ENCODE measurements around the gene LYG1. TPM values are rescaled to one million over a fixed set of nuclear protein-coding genes. Genes with fewer than 3 reads are reported as not detected.
"Not testable (repeated sequence)": the region's sequence is repeated elsewhere in the genome, so short reads cannot be mapped to it uniquely, and the experiment has no call there.

The LYG1 gene
- 0.70 TPM in 1 of 2 replicates, not detected in the other for total RNA-seq

DNA sequence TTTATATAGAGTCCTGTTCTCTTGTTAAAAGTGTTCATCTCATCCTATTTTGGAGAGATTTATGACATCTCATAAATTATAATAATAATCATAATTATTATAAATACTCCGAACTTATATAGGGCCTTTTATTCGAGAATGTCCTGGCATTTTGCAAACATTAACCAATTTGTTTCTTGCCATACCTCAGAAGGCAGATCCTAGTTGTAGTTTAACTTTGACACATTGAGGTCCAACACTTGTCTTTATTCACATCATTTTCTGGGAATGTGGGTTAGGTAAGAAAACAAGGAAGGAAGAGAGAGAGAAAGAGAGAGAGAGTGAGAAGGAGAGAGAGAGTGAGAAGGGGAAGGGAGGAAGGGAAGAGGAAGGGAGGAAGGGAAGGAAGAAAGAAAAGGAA lies at the start of gene LYG1:
LYG1 (minus strand) TSS at position 101 of the 400 bp plus-strand sequence. CDS start 5,527 bp downstream, outside the sequence.
- not testable (repeated sequence) for DNase-seq (ENCODE audit: low read depth)

DNA sequence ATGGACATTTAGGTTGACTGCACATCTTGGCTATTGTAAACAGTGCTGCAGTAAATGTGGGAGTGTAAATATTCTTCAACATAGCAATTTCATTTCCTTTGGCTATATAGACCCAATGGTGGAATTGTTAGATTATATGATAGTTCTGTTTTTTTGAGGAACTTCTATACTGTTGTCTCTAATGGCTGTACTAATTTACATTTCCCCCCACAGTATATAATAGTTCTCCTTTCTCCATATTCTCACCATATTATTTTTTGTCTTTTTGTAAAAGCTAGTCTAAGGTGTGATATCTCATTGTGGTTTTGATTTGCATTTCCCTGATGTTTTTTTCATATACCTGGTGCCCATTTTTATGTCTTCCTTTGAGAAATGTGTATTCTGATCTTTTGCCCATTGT lies 49.2 kb upstream of the LYG1 start:
- DNase-seq (ENCODE audit: low read depth), result no peak

DNA sequence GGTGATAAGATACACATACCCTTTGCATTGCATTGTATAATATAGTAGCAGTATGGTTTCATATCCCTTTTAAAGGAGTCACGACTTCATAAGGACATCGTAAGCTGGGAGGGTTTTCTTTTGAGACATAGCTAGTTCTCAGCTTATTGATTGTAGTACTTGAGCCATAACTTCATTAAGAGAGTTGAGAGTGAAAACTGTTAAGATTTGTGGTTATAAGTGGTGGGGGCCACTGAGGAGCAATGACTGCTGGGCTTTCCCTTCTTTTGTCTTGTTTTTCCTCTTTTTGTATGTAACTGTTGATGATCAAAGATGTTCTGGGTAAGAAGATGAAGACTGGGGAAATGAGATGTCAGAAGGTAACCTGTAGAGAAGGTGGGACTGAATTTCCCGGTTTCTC lies 47.2 kb upstream of the LYG1 start:
- no peak for DNase-seq (ENCODE audit: low read depth)

DNA sequence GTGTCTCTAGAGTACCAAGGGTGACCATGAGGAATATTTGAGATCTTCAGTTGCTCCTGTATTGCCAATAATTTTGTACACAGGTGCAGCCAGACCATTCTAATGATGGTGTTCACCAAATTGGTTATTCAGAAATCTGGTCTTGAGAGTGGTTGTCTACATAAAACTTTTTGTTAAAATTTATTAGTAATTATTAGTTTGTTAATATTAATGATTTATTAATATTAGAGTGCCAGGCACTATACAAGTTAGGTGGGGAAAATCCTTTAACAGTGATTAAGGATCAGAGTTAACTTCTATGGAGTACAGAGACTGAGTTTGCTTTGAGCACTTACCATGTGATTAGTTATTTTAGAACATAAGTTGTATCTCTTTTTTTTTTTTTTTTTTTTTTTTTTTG lies 45.2 kb upstream of the LYG1 start:
- DNase-seq (ENCODE audit: low read depth), result no peak

DNA sequence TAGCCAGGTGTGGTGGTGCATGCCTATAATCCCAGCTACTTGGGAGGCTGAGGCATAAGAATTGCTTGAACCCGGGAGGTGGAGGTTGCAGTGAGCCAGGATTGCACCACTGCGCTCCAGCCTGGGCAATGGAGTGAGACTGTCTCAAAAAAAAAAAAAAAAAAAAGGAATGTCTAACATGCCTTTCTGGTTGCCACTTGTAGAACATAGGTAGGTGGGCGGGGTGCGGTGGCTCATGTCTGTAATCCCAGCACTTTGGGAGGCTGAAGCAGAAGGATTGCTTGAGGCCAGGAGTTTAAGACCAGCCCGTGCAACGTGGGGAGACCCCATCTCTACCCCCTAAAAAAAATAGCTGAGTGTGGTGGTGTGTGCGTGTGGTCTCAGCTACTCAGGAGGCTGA lies 44.4 kb upstream of the LYG1 start:
- DNase-seq (ENCODE audit: low read depth), result not testable (repeated sequence)

DNA sequence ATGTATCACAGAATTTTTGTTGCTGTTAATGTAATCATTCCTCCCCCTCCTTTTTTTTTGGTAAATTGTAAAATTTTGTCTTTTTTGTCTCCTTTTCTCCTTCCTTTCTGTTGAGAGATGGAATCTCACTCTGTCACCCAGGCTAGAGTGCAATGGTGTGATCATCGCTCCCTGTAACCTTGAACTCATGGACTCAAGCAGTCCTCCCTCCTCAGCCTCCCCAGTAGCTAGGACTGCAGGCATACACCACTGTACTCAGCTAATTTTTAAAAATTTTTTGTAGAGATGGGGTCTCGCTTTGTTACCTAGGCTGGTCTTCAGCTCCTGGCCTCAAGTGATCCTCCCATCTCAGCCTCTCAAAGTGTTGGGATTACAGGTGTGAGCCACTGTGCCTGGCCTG lies 41.5 kb upstream of the LYG1 start:
- DNase-seq (ENCODE audit: low read depth), result no peak

DNA sequence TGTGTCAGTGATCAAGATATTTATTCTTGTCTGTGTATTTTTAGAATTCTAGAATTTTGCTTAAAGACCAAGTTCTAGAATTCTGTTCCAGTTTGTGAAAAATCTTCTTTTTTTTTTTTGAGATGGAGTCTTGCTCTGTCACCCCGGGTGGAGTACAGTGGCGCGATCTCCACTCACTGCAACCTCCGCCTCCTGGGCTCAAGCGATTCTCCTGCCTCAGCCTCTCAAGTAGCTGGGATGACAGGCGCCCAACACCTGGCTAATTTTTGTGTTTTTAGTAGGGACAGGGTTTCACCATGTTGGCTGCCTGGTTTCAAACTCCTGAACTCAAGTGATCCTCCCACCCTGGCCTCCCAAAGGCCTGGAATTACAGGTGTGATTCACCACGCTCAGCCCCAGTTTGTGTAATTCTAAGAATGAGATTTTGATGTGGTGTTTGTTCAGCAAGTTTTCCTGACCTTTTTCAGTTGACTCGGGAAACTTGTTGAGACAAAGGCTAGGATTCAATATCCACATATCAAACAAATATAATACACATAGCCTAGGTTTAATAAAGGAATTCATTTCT lies 39.8 kb upstream of the LYG1 start:
- peak; percentile 29 for DNase-seq (ENCODE audit: low read depth)

DNA sequence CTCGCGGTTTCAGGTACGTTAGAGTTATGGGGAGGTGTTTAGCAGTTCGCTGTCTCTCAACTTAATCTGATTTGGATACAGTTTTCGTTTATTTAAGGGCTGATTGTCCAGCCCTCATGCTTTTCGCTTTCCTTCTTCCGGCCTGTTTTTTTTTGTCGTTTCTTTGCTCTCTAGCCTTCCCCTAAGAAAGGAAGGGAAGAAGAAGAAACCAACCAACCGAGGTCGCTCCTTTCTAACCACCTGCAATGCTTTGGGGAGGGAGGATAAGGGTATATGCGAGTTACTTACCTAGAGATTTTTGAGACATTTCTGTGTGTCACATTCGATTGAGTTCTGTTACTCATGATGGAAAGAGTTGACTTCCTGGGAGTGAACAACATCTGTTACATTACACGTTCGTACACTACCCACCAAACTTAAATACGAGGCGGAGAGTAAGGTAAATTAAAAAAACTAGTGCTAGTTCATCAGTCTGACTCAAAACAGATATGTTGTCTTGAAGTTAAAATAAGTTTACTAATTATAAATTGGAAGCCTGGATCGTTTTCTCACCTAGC lies 37.1 kb upstream of the LYG1 start:
- peak; percentile 35 for DNase-seq (ENCODE audit: low read depth)

DNA sequence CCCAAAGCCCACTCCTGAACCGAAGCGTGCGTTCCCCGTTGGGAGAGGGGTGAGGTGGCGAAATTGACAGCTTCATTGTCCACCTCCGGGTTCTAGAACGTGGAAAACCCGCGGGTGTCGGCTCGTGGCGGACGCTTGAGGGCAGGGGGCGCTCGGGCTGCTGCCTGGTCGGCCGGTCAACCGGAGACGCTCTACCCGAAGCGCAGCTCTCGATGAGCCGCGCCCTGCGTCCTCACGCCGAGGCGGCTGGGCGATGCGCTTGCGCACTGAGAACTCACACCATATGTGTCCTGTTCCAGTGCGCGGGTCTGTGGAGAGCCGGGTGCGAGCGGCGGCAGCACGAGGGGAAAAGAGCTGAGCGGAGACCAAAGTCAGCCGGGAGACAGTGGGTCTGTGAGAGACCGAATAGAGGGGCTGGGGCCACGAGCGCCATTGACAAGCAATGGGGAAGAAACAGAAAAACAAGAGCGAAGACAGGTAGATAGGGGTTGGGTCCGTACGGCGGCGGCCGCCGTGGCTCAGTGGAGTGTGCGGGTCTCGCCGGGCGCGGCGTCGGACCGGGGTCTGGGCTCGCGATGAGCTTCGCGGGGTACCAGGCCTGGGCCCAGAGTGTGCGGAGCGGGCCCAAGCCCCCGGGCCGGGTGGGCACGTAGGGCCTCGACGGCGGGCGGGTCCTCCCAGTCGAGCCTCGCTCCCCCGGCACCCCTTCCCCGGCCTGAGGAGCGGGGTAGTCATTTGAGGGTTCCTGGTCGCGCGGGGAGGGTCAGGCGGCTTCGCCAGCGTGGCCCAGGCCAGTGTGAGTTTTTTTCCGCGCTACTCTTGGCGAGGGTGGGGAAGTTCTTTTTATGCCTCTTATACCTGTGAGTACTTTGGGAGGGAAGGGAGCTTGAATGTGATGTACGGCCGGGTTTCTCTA lies 36.4 kb upstream of the LYG1 start, which contains the start of gene EIF5B:
EIF5B (plus strand) TSS at position 277 of the 916 bp plus-strand sequence; CDS start at position 443, 166 bp downstream.
- peak; percentile 90 for DNase-seq (ENCODE audit: low read depth)

DNA sequence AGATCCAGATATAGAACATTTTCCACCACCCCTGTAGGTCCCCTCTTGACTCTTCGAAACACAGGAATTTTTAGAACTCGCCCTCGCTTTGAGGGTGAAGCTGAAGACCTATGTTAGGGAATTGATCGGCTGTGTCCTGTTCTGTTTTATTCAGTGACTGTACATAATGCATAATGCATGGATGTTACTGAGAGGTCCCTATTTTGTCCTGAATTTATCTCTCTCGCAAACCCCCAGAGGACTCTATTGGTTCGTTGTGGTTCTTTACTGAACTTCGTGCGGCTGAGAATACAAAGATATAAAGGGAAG lies 35.8 kb upstream of the LYG1 start:
- no peak for DNase-seq (ENCODE audit: low read depth)

DNA sequence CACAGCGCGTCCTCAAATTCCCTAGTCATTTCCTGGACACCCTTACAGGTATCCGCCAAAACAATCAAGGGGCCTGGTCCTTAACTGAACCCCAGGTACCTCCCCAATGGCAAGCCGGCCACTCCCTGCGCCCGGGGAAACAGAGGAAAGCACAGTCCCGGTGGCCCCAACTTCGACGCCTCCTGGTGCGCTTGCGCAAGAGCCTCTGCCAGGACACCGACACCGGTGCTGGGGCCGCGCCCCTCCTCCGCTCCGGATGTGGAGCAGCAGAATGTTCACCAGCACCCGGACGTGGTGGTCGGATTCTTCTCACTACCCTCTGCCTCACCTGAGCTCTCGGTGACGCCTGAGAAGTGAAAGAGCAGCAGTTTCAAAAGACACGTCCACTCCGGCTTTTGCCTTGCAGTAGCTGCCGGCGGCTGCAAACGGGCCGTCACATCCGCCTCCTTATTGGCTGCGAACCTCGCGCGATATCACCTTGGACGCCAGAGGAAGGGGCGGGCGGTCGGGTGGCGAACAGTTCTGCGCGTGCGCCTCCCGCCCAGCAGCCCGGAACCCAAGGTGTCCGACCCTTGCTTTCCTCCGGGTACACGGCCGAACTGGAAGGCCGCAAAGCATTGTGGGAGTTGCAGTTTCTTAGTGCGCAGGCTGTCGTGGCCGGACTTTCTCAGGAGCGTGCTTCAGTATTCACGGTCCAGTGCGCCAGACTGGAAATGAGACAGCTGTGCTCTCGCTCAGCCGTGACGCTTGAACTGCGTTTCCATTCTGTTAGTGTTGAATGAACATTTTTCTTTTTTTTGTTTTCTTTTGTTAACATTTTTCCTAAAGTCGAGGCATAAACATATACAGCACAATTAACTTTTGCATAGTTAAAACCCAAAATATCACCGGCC lies 35.2 kb upstream of the LYG1 start, which contains the start of gene TXNDC9:
TXNDC9 (minus strand) TSS at position 423 of the 893 bp plus-strand sequence. CDS start 3,123 bp downstream, outside the sequence.
- DNase-seq (ENCODE audit: low read depth), result peak; percentile 99

DNA sequence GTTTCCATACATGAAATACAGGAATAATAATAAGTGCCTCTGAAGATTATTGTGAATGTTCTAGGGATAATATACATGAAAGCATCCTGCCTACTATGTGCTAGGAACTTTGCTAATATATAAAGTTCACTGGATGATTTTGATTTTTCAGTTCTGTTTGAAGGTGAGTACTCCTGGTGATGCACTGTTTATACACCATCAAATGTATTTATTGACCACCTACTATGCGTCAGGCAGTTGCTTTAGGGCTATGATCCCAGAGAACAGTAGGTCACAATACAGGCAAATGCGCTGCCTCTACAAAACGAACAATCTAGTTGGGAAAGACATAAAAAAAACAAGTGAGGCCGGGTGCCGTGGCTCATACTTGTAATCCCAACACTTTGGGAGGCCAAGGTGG lies 24.4 kb upstream of the LYG1 start:
- no peak for DNase-seq (ENCODE audit: low read depth)

DNA sequence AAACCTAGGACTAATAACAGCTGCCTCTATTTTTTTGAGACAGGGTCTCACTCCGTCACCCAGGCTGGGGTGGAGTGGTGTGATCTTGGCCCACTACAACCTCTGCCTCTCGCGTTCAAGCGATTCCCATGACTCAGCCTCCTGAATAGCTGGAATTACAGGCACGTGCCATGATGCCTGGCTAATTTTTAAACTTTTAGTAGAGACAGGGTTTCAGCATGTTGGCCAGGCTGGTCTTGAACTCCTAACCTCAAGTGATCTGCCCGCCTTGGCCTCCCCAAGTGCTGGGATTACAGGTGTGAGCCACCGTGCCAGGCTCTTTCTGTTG lies 16.8 kb upstream of the LYG1 start:
- peak; percentile 54 for DNase-seq (ENCODE audit: low read depth)

DNA sequence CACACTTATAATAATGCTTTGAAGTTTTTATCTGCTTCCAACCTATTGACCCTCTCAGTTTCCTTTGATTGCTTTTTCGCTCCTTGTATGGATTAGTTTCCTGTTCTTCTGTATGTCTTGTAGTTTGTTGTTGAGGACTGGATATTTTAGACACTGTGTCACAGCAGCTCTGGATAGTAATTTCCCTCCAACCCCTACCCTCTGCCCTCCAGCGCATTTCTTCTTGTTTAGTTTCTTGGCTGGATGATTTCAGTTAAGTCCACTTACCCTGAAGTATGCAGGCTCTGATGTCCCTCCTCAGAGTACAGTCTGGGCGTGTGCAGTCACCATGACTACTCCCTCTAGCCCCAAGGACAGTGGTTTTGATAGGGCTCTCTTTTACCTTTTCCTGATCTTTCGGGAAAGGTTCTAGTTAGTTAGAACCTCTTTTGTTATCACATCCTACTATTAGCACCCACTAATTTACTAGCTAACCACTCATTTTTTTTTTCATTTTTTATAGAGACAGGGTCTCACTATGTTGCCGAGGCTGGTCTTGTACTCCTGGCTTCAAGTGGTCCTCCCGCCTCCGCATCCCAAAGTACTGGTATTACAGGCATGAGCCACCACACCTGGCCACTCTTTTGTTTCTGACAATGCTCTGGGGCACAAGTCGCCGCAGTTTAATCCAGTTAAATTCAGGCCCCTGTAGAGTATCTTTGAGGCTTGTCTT lies 16.3 kb upstream of the LYG1 start:
- peak; percentile 65 for DNase-seq (ENCODE audit: low read depth)

DNA sequence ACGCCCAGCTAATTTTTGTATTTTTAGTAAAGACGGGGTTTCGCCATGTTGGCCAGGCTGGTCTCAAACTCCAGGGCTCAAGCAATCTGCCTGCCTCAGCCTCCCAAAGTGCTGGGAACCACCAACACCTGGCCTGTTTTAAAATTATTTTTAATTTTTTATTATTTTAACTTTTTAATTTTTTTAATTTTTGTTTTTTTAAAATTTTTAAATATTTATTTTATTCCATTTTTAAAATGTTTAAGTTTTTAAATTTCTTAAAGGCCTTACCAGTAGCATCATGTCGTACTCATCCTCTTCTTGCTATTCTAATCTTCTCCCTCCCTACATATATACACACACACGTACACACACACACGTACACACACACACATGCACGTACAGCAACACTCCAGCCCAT lies 1.4 kb downstream of the LYG1 start:
- no peak for DNase-seq (ENCODE audit: low read depth)

DNA sequence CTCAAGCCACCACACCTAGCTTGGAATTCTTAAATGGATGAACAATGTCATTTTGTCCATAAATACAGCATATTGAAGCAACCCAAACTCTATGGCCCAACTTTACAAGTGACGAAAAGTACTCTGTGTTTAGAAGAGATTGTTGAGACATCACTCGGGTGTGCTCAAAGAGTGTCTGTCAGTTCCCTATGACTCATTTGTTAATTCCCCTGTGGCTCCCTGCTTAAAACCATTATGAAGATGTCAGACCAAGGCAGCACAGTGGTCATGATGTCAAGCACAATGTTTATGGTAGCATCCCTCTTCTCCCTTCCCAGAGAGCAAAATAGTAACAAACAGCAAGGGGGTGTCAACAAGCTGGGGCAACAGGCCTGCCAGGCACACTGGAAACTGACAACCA lies 3.0 kb downstream of the LYG1 start:
- peak; percentile 36 for DNase-seq (ENCODE audit: low read depth)

DNA sequence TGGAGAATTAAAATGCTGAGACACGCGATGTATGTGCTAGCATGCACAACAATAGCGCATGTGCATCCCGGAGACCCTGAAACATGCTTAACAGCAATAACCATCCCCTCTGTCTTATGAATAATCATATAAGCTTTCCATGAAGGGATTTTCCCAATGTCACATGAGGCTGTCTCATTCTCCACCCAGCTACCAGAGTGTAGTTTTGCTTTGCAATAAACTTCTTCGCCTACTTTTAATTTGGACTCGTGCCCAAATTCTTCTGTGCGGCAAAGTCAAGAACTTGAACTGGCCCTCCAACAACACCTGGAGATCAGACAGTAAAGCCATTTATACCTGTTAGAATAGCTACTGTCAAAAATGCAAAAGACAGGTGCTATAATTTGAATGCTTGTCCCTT lies 15.5 kb downstream of the LYG1 start:
- DNase-seq (ENCODE audit: low read depth), result peak; percentile 74

DNA sequence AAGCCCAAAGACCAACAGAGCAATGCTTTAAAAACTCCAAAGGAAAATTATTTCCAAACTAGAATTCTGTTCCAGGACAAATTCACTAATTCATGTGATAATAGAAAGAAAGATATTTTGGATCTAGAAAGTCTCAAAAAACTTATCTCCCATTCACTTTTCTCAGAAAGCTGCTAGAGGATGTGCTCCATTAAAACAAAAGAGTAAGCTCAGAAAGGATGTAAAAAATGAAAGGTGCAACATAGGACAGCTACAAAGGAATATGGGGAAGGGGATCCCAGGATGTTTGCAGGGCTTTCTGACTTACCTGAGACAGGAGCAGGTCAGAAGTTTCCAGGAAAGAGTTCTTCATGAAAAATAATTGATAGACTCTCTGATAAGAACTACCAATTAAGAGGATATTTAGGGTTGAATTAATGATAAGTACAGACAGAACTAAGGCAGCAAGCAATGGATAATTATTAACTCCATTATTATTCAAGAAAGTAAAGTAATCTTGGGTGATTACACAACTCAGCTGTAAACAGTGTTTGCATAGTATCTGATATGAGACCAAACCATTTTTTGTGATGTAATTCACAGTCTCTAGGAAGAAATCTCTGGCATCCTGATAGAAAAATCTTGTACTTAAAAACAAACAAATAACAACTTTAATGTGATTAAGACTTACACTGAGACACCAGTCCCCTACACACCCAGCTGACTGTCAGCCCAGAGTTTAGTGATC lies 20.9 kb downstream of the LYG1 start:
- peak; percentile 54 for DNase-seq (ENCODE audit: low read depth)

DNA sequence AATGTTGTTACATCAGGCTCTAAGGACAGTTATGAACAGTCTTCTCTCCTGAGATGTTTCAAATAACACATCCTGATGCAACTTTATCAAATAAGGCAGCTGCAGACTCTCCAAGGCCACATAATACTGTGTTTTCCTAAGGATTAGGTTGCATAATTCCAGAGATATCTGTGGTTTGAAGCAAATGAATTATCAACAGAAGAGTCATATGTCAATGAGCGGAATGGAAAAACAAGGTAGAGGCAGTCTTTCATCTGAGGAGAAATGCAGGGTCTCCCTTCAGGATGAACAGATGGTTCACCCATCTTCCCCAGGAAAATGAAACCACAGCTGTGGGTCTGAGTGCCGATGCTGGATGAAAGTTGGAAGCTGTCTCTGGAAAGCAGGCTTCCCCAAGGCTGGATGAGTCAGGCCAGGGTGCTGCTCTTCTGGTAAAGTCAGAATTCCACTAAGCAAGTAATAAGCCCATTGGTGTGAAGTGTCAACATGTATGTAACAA lies 22.2 kb downstream of the LYG1 start:
- DNase-seq (ENCODE audit: low read depth), result peak; percentile 93

DNA sequence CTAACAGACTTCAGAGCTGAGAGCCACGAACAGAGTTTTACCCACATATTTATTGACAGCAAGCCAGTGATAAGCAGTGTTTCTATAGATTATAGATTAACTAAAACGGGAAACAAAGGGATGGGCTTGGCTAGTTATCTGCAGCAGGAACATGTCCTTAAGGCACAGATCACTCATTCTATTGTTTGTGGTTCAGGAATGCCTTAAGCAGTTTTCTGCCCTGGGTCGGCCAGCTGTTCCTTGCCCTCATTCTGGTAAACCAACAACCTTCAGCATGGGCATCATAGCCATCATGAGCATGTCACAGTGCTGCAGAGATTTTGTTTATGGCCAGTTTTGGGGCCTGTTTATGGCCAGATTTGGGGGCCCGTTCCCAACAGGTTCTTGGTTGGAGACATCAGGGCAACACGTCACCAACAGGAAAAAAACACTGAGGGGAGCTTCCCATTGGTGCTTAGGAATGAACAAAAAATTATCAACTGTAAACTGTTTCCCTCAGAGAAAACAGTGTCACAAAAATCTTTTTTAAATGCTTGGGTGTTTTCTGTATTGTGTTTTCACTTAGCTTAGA lies 22.7 kb downstream of the LYG1 start:
- DNase-seq (ENCODE audit: low read depth), result not testable (repeated sequence)
